BE2C (cell line): ENCODE measurements around the gene CACNB2. TPM values are rescaled to one million over a fixed set of nuclear protein-coding genes. Genes with fewer than 3 reads are reported as not detected.

Source experiments
- DNase-seq: peaks from one replicate; pipeline ENCODE4 v3.0.0-alpha.2; 2020
- H3K27me3 ChIP-seq: fragments of 250-450 bp; sonication (Bioruptor Pico); 2 replicates; pipeline ENCODE4 v1.5.1; 2020; ENCODE audit warnings: mild to moderate bottlenecking
- H3K36me3 ChIP-seq: fragments of 250-450 bp; sonication (Bioruptor Pico); 2 replicates; pipeline ENCODE4 v1.5.1; 2020; ENCODE audit warnings: mild to moderate bottlenecking
- H3K4me1 ChIP-seq: fragments of 250-450 bp; sonication (Bioruptor Pico); 2 replicates; pipeline ENCODE4 v1.5.1; 2020
- H3K4me3 ChIP-seq: 2 replicates; pipeline ENCODE4 v1.5.1; 2011; ENCODE audit warnings: low read depth, low read length
- H3K9me3 ChIP-seq: fragments of 250-450 bp; sonication (Bioruptor Pico); 2 replicates; pipeline ENCODE4 v1.5.1; 2020
- polyA plus RNA-seq: library from polyadenylated mRNA; unstranded; fragments of >200 nt; gene quantifications from one replicate; pipeline ENCODE4 v1.2.1, GENCODE V29; 2012; ENCODE audit warnings: low read depth, missing spikeins; ENCODE audit not compliant: insufficient read length, insufficient read depth
- TF ChIP-seq, protein P1 (sequence below): IDR thresholded peaks from 2 replicates; pipeline ENCODE4 v1.5.1; 2012; ENCODE audit warnings: mild to moderate bottlenecking, low read depth, low read length

The CACNB2 gene
- 1.4 TPM for polyA plus RNA-seq

DNA sequence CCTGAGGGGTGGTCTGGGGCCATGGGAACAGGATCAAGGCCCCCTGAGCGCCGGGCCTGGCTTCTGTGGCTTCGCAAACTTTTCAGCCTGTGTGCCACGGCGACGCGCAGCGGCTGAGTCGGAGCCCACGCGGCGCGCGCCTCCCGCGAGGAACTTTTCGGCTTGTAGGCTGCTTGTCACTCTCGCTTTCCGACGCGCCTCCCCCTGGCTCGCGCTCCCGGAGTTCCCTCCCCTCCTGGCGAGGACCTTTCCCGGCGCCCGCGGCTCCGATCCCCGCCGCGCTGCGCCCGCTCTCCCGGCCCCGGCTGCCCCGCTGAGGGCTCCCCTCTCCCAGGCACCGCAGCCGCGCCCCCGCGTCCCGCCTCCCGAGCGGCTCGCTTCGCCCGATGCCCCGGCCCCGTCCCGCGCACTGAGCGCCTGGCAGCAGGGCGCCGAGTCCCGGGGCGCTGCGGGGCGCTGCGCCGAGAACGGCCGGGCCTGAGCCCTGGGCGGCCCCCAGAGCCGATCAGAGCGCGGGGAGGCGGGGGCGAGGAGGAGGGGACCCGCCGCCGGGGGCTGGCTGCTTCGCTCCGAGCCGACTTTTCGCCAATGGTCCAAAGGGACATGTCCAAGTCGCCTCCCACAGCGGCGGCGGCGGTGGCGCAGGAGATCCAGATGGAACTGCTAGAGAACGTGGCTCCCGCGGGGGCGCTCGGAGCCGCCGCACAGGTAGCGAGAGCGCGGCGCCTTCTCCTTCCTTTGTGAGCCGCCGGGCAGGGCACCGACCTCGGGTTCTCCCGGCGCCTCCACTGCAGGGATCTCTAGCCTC lies at the start of gene CACNB2:
CACNB2 (plus strand) TSS at position 276 of the 808 bp plus-strand sequence.
- Histone ChIP-seq H3K4me1 (no peaks in the 10 kb centered on the region), H3K36me3 (no peaks in the 10 kb centered on the region), H3K9me3 (no peaks in the 10 kb centered on the region), H3K4me3 (no peak within 1 kb of the TSS), H3K27me3 (peaks cover 17% of the 10 kb centered on the region)
- peak; percentile 8 for DNase-seq
- TF ChIP-seq, protein P1, sequence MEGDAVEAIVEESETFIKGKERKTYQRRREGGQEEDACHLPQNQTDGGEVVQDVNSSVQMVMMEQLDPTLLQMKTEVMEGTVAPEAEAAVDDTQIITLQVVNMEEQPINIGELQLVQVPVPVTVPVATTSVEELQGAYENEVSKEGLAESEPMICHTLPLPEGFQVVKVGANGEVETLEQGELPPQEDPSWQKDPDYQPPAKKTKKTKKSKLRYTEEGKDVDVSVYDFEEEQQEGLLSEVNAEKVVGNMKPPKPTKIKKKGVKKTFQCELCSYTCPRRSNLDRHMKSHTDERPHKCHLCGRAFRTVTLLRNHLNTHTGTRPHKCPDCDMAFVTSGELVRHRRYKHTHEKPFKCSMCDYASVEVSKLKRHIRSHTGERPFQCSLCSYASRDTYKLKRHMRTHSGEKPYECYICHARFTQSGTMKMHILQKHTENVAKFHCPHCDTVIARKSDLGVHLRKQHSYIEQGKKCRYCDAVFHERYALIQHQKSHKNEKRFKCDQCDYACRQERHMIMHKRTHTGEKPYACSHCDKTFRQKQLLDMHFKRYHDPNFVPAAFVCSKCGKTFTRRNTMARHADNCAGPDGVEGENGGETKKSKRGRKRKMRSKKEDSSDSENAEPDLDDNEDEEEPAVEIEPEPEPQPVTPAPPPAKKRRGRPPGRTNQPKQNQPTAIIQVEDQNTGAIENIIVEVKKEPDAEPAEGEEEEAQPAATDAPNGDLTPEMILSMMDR: no peak

DNA sequence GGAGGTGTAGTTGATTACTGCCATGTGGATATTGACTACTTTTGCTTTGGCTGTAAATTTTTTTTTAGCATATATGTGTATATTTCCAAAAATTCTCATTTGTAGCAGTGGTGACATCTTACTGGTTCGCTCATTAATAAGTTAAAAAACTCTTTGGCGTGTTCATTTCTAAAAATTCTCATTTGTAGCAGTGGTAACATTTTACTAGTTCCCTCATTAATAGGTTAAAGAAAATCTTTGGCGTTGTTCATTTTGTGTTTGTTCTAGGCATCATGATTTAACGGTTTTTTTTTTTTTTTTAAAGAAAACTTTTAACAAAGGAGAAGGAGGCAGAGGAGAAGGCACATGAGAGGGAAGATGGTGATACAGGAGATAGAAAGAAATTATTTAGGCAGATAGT lies 45.9 kb upstream of the CACNB2 start:
- Histone ChIP-seq H3K9me3 (no peaks in the 10 kb centered on the region), H3K4me3 (no peak overlapping the region), H3K27me3 (peaks cover 6% of the 10 kb centered on the region; the same call in 1 of the 2 replicates), H3K4me1 (no peaks in the 10 kb centered on the region), H3K36me3 (no peaks in the 10 kb centered on the region)
- TF ChIP-seq, protein P1: no peak
- DNase-seq: no peak

DNA sequence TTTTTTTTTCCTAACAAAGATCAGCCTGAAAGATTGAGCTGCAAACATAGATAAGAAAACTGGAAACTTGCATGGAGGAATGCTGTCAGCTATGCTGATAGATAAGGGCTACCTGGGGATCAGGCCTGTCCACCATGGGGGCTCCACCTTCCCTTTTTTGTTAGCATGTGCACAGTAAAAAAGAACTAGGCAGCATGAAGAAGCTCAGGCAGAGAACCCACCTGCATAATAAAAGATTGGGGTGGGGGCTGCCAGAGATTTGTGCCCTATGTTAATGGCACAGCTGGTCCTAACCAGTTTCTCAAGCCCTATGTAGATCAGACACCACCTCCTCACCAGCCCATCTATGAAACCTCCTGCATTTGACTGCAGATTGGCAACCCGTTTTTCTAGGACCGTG lies 45.4 kb upstream of the CACNB2 start:
- Histone ChIP-seq H3K4me1 (no peaks in the 10 kb centered on the region), H3K4me3 (no peak overlapping the region), H3K36me3 (no peaks in the 10 kb centered on the region), H3K9me3 (no peaks in the 10 kb centered on the region), H3K27me3 (peaks cover 6% of the 10 kb centered on the region; the same call in 1 of the 2 replicates)
- DNase-seq: no peak
- TF ChIP-seq, protein P1: no peak

DNA sequence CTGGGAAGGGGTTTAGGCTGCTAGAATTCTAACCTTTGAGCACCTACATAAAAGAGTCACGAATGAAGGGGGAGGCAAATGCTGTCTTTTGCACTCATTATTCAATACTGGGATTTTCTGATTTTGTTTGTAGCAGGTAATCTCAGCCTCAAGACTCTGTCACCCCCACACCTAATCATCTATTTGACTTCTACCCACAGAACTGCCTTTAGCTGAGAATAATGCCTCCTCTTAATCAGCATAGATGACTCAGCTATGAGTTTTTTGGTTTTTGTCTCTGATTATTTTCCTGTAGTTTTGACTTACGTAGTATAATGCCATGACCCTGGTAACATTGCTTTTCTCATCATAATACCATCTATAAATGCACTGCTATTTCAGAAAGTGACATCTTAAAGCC lies 42.7 kb upstream of the CACNB2 start:
- H3K27me3 ChIP-seq: peaks cover 6% of the 10 kb centered on the region; the same call in 1 of the 2 replicates
- H3K4me3 ChIP-seq: no peak overlapping the region
- no peaks in the 10 kb centered on the region for H3K9me3 ChIP-seq
- TF ChIP-seq, protein P1: no peak
- no peak for DNase-seq
- H3K36me3 ChIP-seq: no peaks in the 10 kb centered on the region
- H3K4me1 ChIP-seq: no peaks in the 10 kb centered on the region

DNA sequence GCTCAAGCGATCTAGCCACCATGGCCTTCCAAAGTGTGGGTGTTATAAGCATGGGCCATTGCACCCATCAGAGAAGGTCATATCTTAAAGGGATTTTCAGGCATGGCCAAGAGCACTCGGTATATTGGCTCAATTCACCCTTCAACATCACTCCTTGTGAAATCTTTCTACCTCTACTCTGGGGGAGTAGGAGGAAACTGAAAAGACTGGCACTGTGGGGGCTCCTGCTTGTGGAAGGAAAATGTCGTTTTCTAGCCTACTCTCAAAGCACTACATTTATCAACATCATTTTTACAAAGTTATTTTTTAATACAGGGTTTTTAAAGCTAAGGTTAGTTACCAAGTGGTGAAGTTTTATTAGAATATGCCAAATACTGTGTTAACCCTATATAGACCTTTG lies 42.0 kb upstream of the CACNB2 start:
- no peak for DNase-seq
- TF ChIP-seq, protein P1: no peak
- H3K4me3 ChIP-seq: no peak overlapping the region
- no peaks in the 10 kb centered on the region for H3K4me1 ChIP-seq
- H3K27me3 ChIP-seq: peaks cover 6% of the 10 kb centered on the region; the same call in 1 of the 2 replicates
- no peaks in the 10 kb centered on the region for H3K36me3 ChIP-seq
- H3K9me3 ChIP-seq: no peaks in the 10 kb centered on the region

DNA sequence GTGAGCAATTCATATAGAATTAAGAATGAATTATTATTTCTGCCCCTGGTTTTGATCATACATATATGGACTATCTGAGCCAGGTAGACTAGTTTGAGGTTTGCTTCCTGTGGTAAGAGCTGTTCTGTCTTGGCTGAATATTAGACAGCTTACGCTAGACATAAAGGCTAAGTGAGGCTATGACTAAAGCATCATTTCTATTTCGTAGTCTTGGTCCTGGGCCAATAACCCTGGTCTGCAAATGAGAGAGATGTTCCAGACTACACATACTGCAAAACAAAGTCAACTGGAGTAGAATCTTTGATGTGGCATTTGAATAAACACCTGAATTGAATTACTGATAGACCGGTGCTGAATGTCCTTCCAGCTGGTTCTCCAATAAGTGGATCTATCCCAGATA lies 40.8 kb upstream of the CACNB2 start:
- no peaks in the 10 kb centered on the region for H3K4me1 ChIP-seq
- no peak overlapping the region for H3K4me3 ChIP-seq
- no peaks in the 10 kb centered on the region for H3K9me3 ChIP-seq
- DNase-seq: no peak
- H3K27me3 ChIP-seq: peaks cover 6% of the 10 kb centered on the region; the same call in 1 of the 2 replicates
- no peaks in the 10 kb centered on the region for H3K36me3 ChIP-seq
- TF ChIP-seq, protein P1: no peak
